HG03108 (cell line): ENCODE results near the gene NBPF1.
"Not testable (repeated sequence)": the region's sequence is repeated elsewhere in the genome, so short reads cannot be mapped to it uniquely, and the experiment has no call there.

ENCODE experiments used
- ATAC-seq: cut with Tn5 transposase; IDR thresholded peaks from one replicate; pipeline ENCODE4 v1.9.1; 2021; ENCODE audit warnings: moderate library complexity; ENCODE audit not compliant: unreplicated experiment

NBPF1 gene

GRCh38 chr1:16642025-16642966 lies 28.9 kb upstream of the NBPF1 start:
- not testable (repeated sequence) for ATAC-seq

GRCh38 chr1:16641159-16641975 lies 28.0 kb upstream of the NBPF1 start:
- not testable (repeated sequence) for ATAC-seq

- not testable (repeated sequence) for ATAC-seq
Observed at GRCh38 chr1:16639091-16640031, 26.0 kb upstream of the NBPF1 start.

GRCh38 chr1:16637941-16638778 lies 24.8 kb upstream of the NBPF1 start:
- ATAC-seq = not testable (repeated sequence)

- ATAC-seq = not testable (repeated sequence)
Observed at GRCh38 chr1:16636551-16637195, 23.3 kb upstream of the NBPF1 start.

GRCh38 chr1:16635959-16636358 lies 22.6 kb upstream of the NBPF1 start:
- not testable (repeated sequence) for ATAC-seq

- ATAC-seq = not testable (repeated sequence)
Observed at GRCh38 chr1:16633540-16634282, 20.3 kb upstream of the NBPF1 start.

- ATAC-seq = not testable (repeated sequence)
Observed at GRCh38 chr1:16632044-16632850, 18.9 kb upstream of the NBPF1 start.

- no peak for ATAC-seq
Observed at GRCh38 chr1:16631248-16632043, 18.1 kb upstream of the NBPF1 start.

GRCh38 chr1:16630661-16631247 lies 17.4 kb upstream of the NBPF1 start:
- no peak for ATAC-seq

- ATAC-seq = not testable (repeated sequence)
Observed at GRCh38 chr1:16629916-16630530, 16.7 kb upstream of the NBPF1 start.

- ATAC-seq = no peak
Observed at GRCh38 chr1:16628361-16629111, 15.2 kb upstream of the NBPF1 start.

GRCh38 chr1:16626409-16626983 lies 13.1 kb upstream of the NBPF1 start:
- not testable (repeated sequence) for ATAC-seq

GRCh38 chr1:16625497-16626408 lies 12.4 kb upstream of the NBPF1 start:
- ATAC-seq = no peak
